Stomach (tissue), 9 donors: ENCODE measurements around the gene FOXN3. TPM values are rescaled to one million over a fixed set of nuclear protein-coding genes. Genes with fewer than 3 reads are reported as not detected.

Experiments
- DNase-seq, 2 donors: peaks; one replicate each; pipeline versions ENCODE4 v3.0.0 to v3.0.0-alpha.2; 2013 to 2019
- H3K27ac ChIP-seq, 5 donors: fragments of 200-600 bp in 4 of 5; sonication (generic) in 4 of 5; one replicate each; pipeline ENCODE4 v1.5.1; 2013 to 2019; ENCODE audit warnings: mild to moderate bottlenecking in 1 of 5, moderate library complexity in 1 of 5
- H3K27me3 ChIP-seq, 3 donors: fragments of 200-600 bp; sonication (generic); one replicate each; pipeline ENCODE4 v1.5.1; 2017 to 2019; ENCODE audit warnings: mixed run types in 1 of 3
- H3K36me3 ChIP-seq, 4 donors: fragments of 200-600 bp; sonication (generic); 1 replicate in 3 of 4; 2 replicates in 1 of 4; pipeline ENCODE4 v1.5.1; 2016 to 2019
- H3K4me1 ChIP-seq, 4 donors: fragments of 200-600 bp; sonication (generic); one replicate each; pipeline ENCODE4 v1.5.1; 2016 to 2019
- H3K4me3 ChIP-seq, 4 donors: fragments of 200-600 bp; sonication (generic) in 3 of 4; one replicate each; pipeline ENCODE4 v1.5.1; 2016 to 2019; ENCODE audit warnings: mild to moderate bottlenecking in 1 of 4
- H3K9me3 ChIP-seq, 4 donors: fragments of 200-600 bp; sonication (generic); one replicate each; pipeline ENCODE4 v1.5.1; 2016 to 2019
- EP300 ChIP-seq: sonication (generic); formaldehyde crosslinking; IDR thresholded peaks from one replicate; pipeline ENCODE4 v1.6.1; 2017; ENCODE audit warnings: antibody characterized with exemption
- POLR2A ChIP-seq, 4 donors: fragments of 450-650 bp; IDR thresholded peaks; one replicate each; pipeline ENCODE4 v1.6.1; 2016; ENCODE audit warnings: antibody characterized with exemption in 4 of 4, control low read depth in 2 of 4, mild to moderate bottlenecking in 1 of 4, moderate library complexity in 1 of 4
- POLR2AphosphoS5 ChIP-seq, 3 donors: sonication (generic); formaldehyde crosslinking; IDR thresholded peaks; one replicate each; pipeline ENCODE4 v1.6.1; 2016; ENCODE audit warnings: antibody characterized with exemption in 3 of 3
- WGBS, 5 donors: extraction: QIAGEN DNeasy Blood & Tissue Kit in 3 of 5; methylation state at CpG; one replicate each; pipeline versions ENCODE4 v1.1.5 to v1.1.7; 2013 to 2018; 5-methylcytosine and 5-hydroxymethylcytosine counted together
- intact Hi-C: fragments of 100-400 bp; cut with DNase I; formaldehyde crosslinking; loops from one replicate; pipeline ENCODE4 v1.15.1; 2023; ENCODE audit warnings: low total_unique reads
- polyA plus RNA-seq, 3 donors: library from polyadenylated mRNA; stranded (reverse); fragments of 200-250 nt; gene quantifications; one replicate each; pipeline ENCODE4 v1.2.3, GENCODE V29; 2013
- total RNA-seq, 5 donors: library from RNA; depleted of rRNA; stranded (reverse); fragments of >200 nt; gene quantifications; one replicate each; pipeline versions ENCODE4 v1.1.0 to v1.2.3, GENCODE V29; 2014 to 2016
- TF ChIP-seq, protein P1 (sequence below), 7 experiments: fragments of 450-650 bp in 4 of 7; fragments of 200-600 bp in 3 of 7; sonication (generic) in 3 of 7; IDR thresholded peaks; one replicate each; pipeline ENCODE4 v1.5.1; 2016 to 2019; ENCODE audit warnings: antibody characterized with exemption in 7 of 7, control low read depth in 2 of 7, mild to moderate bottlenecking in 1 of 7
- donor health status: healthy with polysubstance abuse.
- donor health status: Bipolar disorder and iron deficiency.
- donor health status: healthy.

FOXN3 gene
- total and polyA plus RNA-seq, 8 donors: 12.5 to 126 (median 56.6) TPM

DNA sequence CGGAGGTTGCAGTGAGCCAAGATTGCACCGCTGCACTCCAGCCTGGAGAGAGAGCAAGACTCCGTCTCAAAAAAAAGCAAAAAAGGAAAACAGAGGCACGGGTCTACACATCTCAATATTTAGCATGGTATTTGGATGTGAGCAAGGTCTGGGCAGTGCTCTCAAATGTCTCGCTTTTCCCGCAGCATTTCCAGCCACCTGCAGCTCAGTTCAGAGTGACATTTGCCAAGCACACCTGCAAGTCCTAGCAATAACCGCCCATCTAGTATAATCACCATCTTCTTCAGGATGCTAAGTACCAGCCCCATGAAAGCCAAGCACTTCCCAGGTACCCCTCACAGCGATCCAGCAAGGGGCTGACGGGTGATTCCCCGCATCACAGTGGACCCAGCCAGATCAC, 69.1 kb downstream of the FOXN3 start:
- Histone ChIP-seq H3K27ac (peak overlapping the region in 1 of 5 donors; percentile 3), H3K4me1 (peaks cover 18 to 60% (median 42%) of the 10 kb centered on the region in 4 donors), H3K4me3 (no peak overlapping the region), H3K36me3 (peaks cover 3 to 34% (median 28%) of the 10 kb centered on the region in 4 donors), H3K9me3 (no peaks in the 10 kb centered on the region), H3K27me3 (no peaks in the 10 kb centered on the region)
- 94 to 97% (median 96%) methylated on average over 10 of the region's 10 CpGs for WGBS, 5 donors
- DNase-seq: no peak
- intact Hi-C loops: no loop called here
- TF ChIP-seq POLR2AphosphoS5 (IDR thresholded peaks at IDR 0.05) (no peak), EP300 (no peak), POLR2A (IDR thresholded peaks at IDR 0.05) (no peak)
- TF ChIP-seq, protein P1, sequence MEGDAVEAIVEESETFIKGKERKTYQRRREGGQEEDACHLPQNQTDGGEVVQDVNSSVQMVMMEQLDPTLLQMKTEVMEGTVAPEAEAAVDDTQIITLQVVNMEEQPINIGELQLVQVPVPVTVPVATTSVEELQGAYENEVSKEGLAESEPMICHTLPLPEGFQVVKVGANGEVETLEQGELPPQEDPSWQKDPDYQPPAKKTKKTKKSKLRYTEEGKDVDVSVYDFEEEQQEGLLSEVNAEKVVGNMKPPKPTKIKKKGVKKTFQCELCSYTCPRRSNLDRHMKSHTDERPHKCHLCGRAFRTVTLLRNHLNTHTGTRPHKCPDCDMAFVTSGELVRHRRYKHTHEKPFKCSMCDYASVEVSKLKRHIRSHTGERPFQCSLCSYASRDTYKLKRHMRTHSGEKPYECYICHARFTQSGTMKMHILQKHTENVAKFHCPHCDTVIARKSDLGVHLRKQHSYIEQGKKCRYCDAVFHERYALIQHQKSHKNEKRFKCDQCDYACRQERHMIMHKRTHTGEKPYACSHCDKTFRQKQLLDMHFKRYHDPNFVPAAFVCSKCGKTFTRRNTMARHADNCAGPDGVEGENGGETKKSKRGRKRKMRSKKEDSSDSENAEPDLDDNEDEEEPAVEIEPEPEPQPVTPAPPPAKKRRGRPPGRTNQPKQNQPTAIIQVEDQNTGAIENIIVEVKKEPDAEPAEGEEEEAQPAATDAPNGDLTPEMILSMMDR (IDR thresholded peaks at IDR 0.05): no peak

DNA sequence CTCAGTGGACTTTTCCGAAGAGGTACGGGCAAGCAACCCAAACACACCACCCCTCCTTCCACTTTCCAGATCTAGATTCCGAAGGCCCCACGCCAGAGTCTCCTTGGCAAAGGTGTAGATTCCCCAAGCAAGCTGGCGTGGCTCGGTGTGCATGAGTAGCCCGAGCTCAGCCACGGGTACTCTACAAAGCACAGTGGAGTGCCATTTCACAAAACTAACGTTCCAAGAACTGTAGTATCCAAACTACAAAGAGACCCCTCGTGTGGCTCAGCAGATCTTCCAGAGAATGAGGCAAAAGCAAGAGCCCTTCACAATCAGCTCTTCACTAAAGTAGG, 72.1 kb downstream of the FOXN3 start:
- Histone ChIP-seq H3K4me3 (no peak overlapping the region), H3K36me3 (peaks cover 0 to 28% (median 26%) of the 10 kb centered on the region in 4 donors), H3K9me3 (no peaks in the 10 kb centered on the region), H3K27me3 (no peaks in the 10 kb centered on the region), H3K27ac (no peak overlapping the region), H3K4me1 (peaks cover 10 to 57% (median 28%) of the 10 kb centered on the region in 4 donors)
- DNase-seq: peak in 1 of 2 donors; percentile 79
- TF ChIP-seq POLR2AphosphoS5 (IDR thresholded peaks at IDR 0.05) (no peak), EP300 (no peak), POLR2A (IDR thresholded peaks at IDR 0.05) (no peak)
- TF ChIP-seq, protein P1 (IDR thresholded peaks at IDR 0.05): no peak
- intact Hi-C loops: no loop called here
- WGBS, 5 donors: 64 to 83% (median 68%) methylated on average over 8 to 10 of the region's 10 CpGs

DNA sequence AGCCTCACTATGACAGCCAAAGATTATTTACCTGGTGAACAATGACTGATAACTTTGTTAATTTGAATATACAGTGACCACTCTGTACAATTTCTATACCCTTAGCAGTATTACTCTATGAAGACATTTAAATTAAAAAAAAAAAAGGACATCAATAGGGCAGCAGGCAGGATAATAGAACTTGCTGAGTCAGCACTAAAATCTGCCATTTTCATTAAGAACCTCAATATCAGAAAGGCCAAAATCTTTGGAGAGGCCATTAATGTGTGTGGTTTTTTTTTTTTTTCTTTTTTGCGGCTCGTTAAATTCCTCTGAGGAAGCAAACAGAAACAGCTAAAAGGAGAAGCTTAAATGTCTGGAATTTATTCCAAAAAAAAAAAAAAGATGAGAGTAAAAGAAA, 73.7 kb downstream of the FOXN3 start:
- no peaks in the 10 kb centered on the region for H3K27me3 ChIP-seq
- 58 to 93% (median 87%) methylated on average over 2 of the region's 2 CpGs for WGBS, 5 donors
- intact Hi-C loops: no loop called here
- DNase-seq: no peak
- TF ChIP-seq, protein P1 (IDR thresholded peaks at IDR 0.05): no peak
- TF ChIP-seq POLR2AphosphoS5 (IDR thresholded peaks at IDR 0.05): no peak
- TF ChIP-seq POLR2A (IDR thresholded peaks at IDR 0.05): no peak
- no peak overlapping the region for H3K27ac ChIP-seq
- peaks cover 24 to 58% (median 35%) of the 10 kb centered on the region in 4 donors for H3K4me1 ChIP-seq
- peaks cover 0 to 14% (median 12%) of the 10 kb centered on the region in 4 donors for H3K36me3 ChIP-seq
- H3K4me3 ChIP-seq: no peak overlapping the region
- no peaks in the 10 kb centered on the region for H3K9me3 ChIP-seq

DNA sequence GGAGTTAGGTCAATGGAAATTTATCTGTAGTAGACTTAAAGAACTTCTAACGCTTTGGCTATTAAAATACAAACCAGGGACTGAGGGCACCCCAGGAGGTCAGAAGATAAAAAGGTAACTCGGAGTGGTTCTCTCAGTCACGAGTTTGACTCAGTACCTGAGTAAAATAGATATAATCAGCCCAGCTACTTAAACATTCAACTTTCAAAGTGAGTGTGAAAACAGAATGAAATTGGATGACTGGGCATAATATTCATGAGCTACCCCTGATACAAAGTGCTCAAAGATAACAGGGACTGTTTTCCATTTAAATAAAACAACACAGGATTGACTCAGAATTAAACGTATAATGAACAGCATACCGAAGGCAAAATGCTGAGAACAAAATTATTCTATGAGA, 75.0 kb downstream of the FOXN3 start:
- Histone ChIP-seq H3K27me3 (no peaks in the 10 kb centered on the region), H3K27ac (no peak overlapping the region), H3K4me3 (no peak overlapping the region), H3K36me3 (peaks cover 0 to 7% (median under 1%) of the 10 kb centered on the region in 4 donors), H3K9me3 (no peaks in the 10 kb centered on the region), H3K4me1 (peaks cover 32 to 69% (median 46%) of the 10 kb centered on the region in 4 donors)
- DNase-seq: no peak
- TF ChIP-seq EP300 (no peak), POLR2A (IDR thresholded peaks at IDR 0.05) (no peak), POLR2AphosphoS5 (IDR thresholded peaks at IDR 0.05) (no peak)
- TF ChIP-seq, protein P1 (IDR thresholded peaks at IDR 0.05): no peak
- 27 to 66% (median 53%) methylated on average over 5 of the region's 5 CpGs for WGBS, 5 donors
- intact Hi-C loops: no loop called here
